ENCODE results near the gene PACS1.
"Not testable (repeated sequence)": the region's sequence is repeated elsewhere in the genome, so short reads cannot be mapped to it uniquely, and the experiment has no call there.

PACS1 gene

GRCh38 chr11:66251809-66252208, 181.7 kb downstream of the PACS1 start:
- Histone ChIP-seq H3K36me3 (ENCODE audit: control insufficient read depth, insufficient read depth, low read length) (no peaks in the 10 kb centered on the region), H3K27me3 (ENCODE audit: control insufficient read depth, insufficient read depth, low read length) (no peaks in the 10 kb centered on the region), H3K4me1 (ENCODE audit: control insufficient read depth, insufficient read depth, low read length) (no peaks in the 10 kb centered on the region), H3K4me3 (ENCODE audit: low read length) (no peak overlapping the region), H3K27ac (ENCODE audit: low read length) (no peak overlapping the region), H3K9me3 (ENCODE audit: control insufficient read depth, insufficient read depth, low read length) (no peaks in the 10 kb centered on the region)
- WGBS (ENCODE audit: insufficient coverage, insufficient read length): no CpG with 5 or more reads among the region's 7 CpGs
- DNase-seq (ENCODE audit: low read depth, low spot score): no peak

GRCh38 chr11:66253081-66253480, 183.0 kb downstream of the PACS1 start:
- no CpG with 5 or more reads among the region's 6 CpGs for WGBS (ENCODE audit: insufficient coverage, insufficient read length)
- not testable (repeated sequence) for H3K27ac ChIP-seq (ENCODE audit: low read length); DNase-seq (ENCODE audit: low read depth, low spot score); H3K9me3 ChIP-seq (ENCODE audit: control insufficient read depth, insufficient read depth, low read length); H3K27me3 ChIP-seq (ENCODE audit: control insufficient read depth, insufficient read depth, low read length); H3K36me3 ChIP-seq (ENCODE audit: control insufficient read depth, insufficient read depth, low read length); H3K4me3 ChIP-seq (ENCODE audit: low read length); H3K4me1 ChIP-seq (ENCODE audit: control insufficient read depth, insufficient read depth, low read length)

- Histone ChIP-seq H3K4me3 (ENCODE audit: low read length) (peak overlapping the region; percentile 87), H3K27me3 (ENCODE audit: control insufficient read depth, insufficient read depth, low read length) (no peaks in the 10 kb centered on the region), H3K27ac (ENCODE audit: low read length) (no peak overlapping the region), H3K9me3 (ENCODE audit: control insufficient read depth, insufficient read depth, low read length) (no peaks in the 10 kb centered on the region), H3K4me1 (ENCODE audit: control insufficient read depth, insufficient read depth, low read length) (0 out of 2 replicates have a peak, but pooled peaks cover 2% of the 10 kb centered on the region), H3K36me3 (ENCODE audit: control insufficient read depth, insufficient read depth, low read length) (peaks cover 11% of the 10 kb centered on the region)
- no CpG with 5 or more reads among the region's 28 CpGs for WGBS (ENCODE audit: insufficient coverage, insufficient read length)
- DNase-seq (ENCODE audit: low read depth, low spot score): no peak
Observed at GRCh38 chr11:66258473-66258893, 188.4 kb downstream of the PACS1 start.

- Histone ChIP-seq H3K4me3 (ENCODE audit: low read length) (no peak overlapping the region), H3K36me3 (ENCODE audit: control insufficient read depth, insufficient read depth, low read length) (peaks cover 17% of the 10 kb centered on the region), H3K27me3 (ENCODE audit: control insufficient read depth, insufficient read depth, low read length) (no peaks in the 10 kb centered on the region), H3K4me1 (ENCODE audit: control insufficient read depth, insufficient read depth, low read length) (0 out of 2 replicates have a peak, but pooled peaks cover 2% of the 10 kb centered on the region), H3K9me3 (ENCODE audit: control insufficient read depth, insufficient read depth, low read length) (no peaks in the 10 kb centered on the region), H3K27ac (ENCODE audit: low read length) (no peak overlapping the region)
- DNase-seq (ENCODE audit: low read depth, low spot score): no peak
- no CpG with 5 or more reads among the region's 2 CpGs for WGBS (ENCODE audit: insufficient coverage, insufficient read length)
Observed at GRCh38 chr11:66259225-66259624, 189.2 kb downstream of the PACS1 start.

GRCh38 chr11:66259956-66260355, 189.9 kb downstream of the PACS1 start:
- 0 out of 2 replicates have a peak, but pooled peaks cover 2% of the 10 kb centered on the region for H3K4me1 ChIP-seq (ENCODE audit: control insufficient read depth, insufficient read depth, low read length)
- H3K9me3 ChIP-seq (ENCODE audit: control insufficient read depth, insufficient read depth, low read length): no peaks in the 10 kb centered on the region
- no peak overlapping the region for H3K27ac ChIP-seq (ENCODE audit: low read length)
- no peaks in the 10 kb centered on the region for H3K27me3 ChIP-seq (ENCODE audit: control insufficient read depth, insufficient read depth, low read length)
- H3K4me3 ChIP-seq (ENCODE audit: low read length): no peak overlapping the region
- no peak for DNase-seq (ENCODE audit: low read depth, low spot score)
- peaks cover 21% of the 10 kb centered on the region for H3K36me3 ChIP-seq (ENCODE audit: control insufficient read depth, insufficient read depth, low read length)
- no CpG with 5 or more reads among the region's 4 CpGs for WGBS (ENCODE audit: insufficient coverage, insufficient read length)

GRCh38 chr11:66261578-66261977, 191.5 kb downstream of the PACS1 start:
- Histone ChIP-seq H3K9me3 (ENCODE audit: control insufficient read depth, insufficient read depth, low read length) (no peaks in the 10 kb centered on the region), H3K36me3 (ENCODE audit: control insufficient read depth, insufficient read depth, low read length) (peaks cover 28% of the 10 kb centered on the region)

GRCh38 chr11:66262191-66262590, 192.1 kb downstream of the PACS1 start:
- H3K36me3 ChIP-seq (ENCODE audit: control insufficient read depth, insufficient read depth, low read length): peaks cover 30% of the 10 kb centered on the region
- H3K27ac ChIP-seq (ENCODE audit: low read length): no peak overlapping the region
- no peak overlapping the region for H3K4me3 ChIP-seq (ENCODE audit: low read length)
- 0 out of 2 replicates have a peak, but pooled peaks cover 5% of the 10 kb centered on the region for H3K4me1 ChIP-seq (ENCODE audit: control insufficient read depth, insufficient read depth, low read length)
- DNase-seq (ENCODE audit: low read depth, low spot score): no peak
- no peaks in the 10 kb centered on the region for H3K27me3 ChIP-seq (ENCODE audit: control insufficient read depth, insufficient read depth, low read length)
- no peaks in the 10 kb centered on the region for H3K9me3 ChIP-seq (ENCODE audit: control insufficient read depth, insufficient read depth, low read length)
- no CpG with 5 or more reads among the region's 5 CpGs for whole genome bisulfite sequencing (ENCODE audit: insufficient coverage, insufficient read length)

More at GRCh38 chr11:66261578-66261977, 191.5 kb downstream of the PACS1 start:
- Histone ChIP-seq H3K4me3 (ENCODE audit: low read length) (no peak overlapping the region), H3K27me3 (ENCODE audit: control insufficient read depth, insufficient read depth, low read length) (no peaks in the 10 kb centered on the region), H3K4me1 (ENCODE audit: control insufficient read depth, insufficient read depth, low read length) (0 out of 2 replicates have a peak, but pooled peaks cover 3% of the 10 kb centered on the region), H3K27ac (ENCODE audit: low read length) (no peak overlapping the region)
- no peak for DNase-seq (ENCODE audit: low read depth, low spot score)
- WGBS (ENCODE audit: insufficient coverage, insufficient read length): no CpG with 5 or more reads among the region's 16 CpGs

GRCh38 chr11:66262696-66263095, 192.6 kb downstream of the PACS1 start:
- Histone ChIP-seq H3K9me3 (ENCODE audit: control insufficient read depth, insufficient read depth, low read length) (no peaks in the 10 kb centered on the region), H3K4me3 (ENCODE audit: low read length) (no peak overlapping the region), H3K27ac (ENCODE audit: low read length) (no peak overlapping the region), H3K4me1 (ENCODE audit: control insufficient read depth, insufficient read depth, low read length) (0 out of 2 replicates have a peak, but pooled peaks cover 5% of the 10 kb centered on the region), H3K27me3 (ENCODE audit: control insufficient read depth, insufficient read depth, low read length) (no peaks in the 10 kb centered on the region), H3K36me3 (ENCODE audit: control insufficient read depth, insufficient read depth, low read length) (peaks cover 30% of the 10 kb centered on the region)
- WGBS (ENCODE audit: insufficient coverage, insufficient read length): no CpG with 5 or more reads among the region's 12 CpGs
- no peak for DNase-seq (ENCODE audit: low read depth, low spot score)

GRCh38 chr11:66263231-66263630, 193.2 kb downstream of the PACS1 start:
- WGBS (ENCODE audit: insufficient coverage, insufficient read length): no CpG with 5 or more reads among the region's 4 CpGs
- H3K36me3 ChIP-seq (ENCODE audit: control insufficient read depth, insufficient read depth, low read length): peaks cover 30% of the 10 kb centered on the region

GRCh38 chr11:66263785-66264184, 193.7 kb downstream of the PACS1 start:
- H3K9me3 ChIP-seq (ENCODE audit: control insufficient read depth, insufficient read depth, low read length): no peaks in the 10 kb centered on the region
- no peak overlapping the region for H3K27ac ChIP-seq (ENCODE audit: low read length)
- H3K36me3 ChIP-seq (ENCODE audit: control insufficient read depth, insufficient read depth, low read length): peaks cover 30% of the 10 kb centered on the region
- no CpG with 5 or more reads among the region's 10 CpGs for WGBS (ENCODE audit: insufficient coverage, insufficient read length)
- no peak overlapping the region for H3K4me3 ChIP-seq (ENCODE audit: low read length)
- H3K4me1 ChIP-seq (ENCODE audit: control insufficient read depth, insufficient read depth, low read length): 0 out of 2 replicates have a peak, but pooled peaks cover 3% of the 10 kb centered on the region
- H3K27me3 ChIP-seq (ENCODE audit: control insufficient read depth, insufficient read depth, low read length): no peaks in the 10 kb centered on the region
- DNase-seq (ENCODE audit: low read depth, low spot score): no peak

More at GRCh38 chr11:66263231-66263630, 193.2 kb downstream of the PACS1 start:
- no peak for DNase-seq (ENCODE audit: low read depth, low spot score)
- Histone ChIP-seq H3K4me3 (ENCODE audit: low read length) (no peak overlapping the region), H3K27ac (ENCODE audit: low read length) (no peak overlapping the region), H3K27me3 (ENCODE audit: control insufficient read depth, insufficient read depth, low read length) (no peaks in the 10 kb centered on the region), H3K4me1 (ENCODE audit: control insufficient read depth, insufficient read depth, low read length) (0 out of 2 replicates have a peak, but pooled peaks cover 5% of the 10 kb centered on the region), H3K9me3 (ENCODE audit: control insufficient read depth, insufficient read depth, low read length) (no peaks in the 10 kb centered on the region)

- no CpG with 5 or more reads among the region's 8 CpGs for WGBS (ENCODE audit: insufficient coverage, insufficient read length)
- H3K4me3 ChIP-seq (ENCODE audit: low read length): no peak overlapping the region
- no peaks in the 10 kb centered on the region for H3K27me3 ChIP-seq (ENCODE audit: control insufficient read depth, insufficient read depth, low read length)
- H3K27ac ChIP-seq (ENCODE audit: low read length): no peak overlapping the region
- H3K36me3 ChIP-seq (ENCODE audit: control insufficient read depth, insufficient read depth, low read length): peaks cover 30% of the 10 kb centered on the region
- no peaks in the 10 kb centered on the region for H3K9me3 ChIP-seq (ENCODE audit: control insufficient read depth, insufficient read depth, low read length)
- H3K4me1 ChIP-seq (ENCODE audit: control insufficient read depth, insufficient read depth, low read length): 0 out of 2 replicates have a peak, but pooled peaks cover 3% of the 10 kb centered on the region
- DNase-seq (ENCODE audit: low read depth, low spot score): no peak
Observed at GRCh38 chr11:66264383-66264782, 194.3 kb downstream of the PACS1 start.
